K562 (cell line): ENCODE results near the gene DUS3L. TPM values are rescaled to one million over a fixed set of nuclear protein-coding genes. Genes with fewer than 3 reads are reported as not detected.

Source experiments
- BRF2 ChIP-seq: IDR thresholded peaks from 3 replicates; pipeline ENCODE4 v1.6.1; 2011; ENCODE audit warnings: borderline replicate concordance, mild to moderate bottlenecking; ENCODE audit not compliant: insufficient read length, insufficient read depth
- CHD4 ChIP-seq: fragments of 200-600 bp; sonication (generic); IDR thresholded peaks from 3 replicates; pipeline ENCODE4 v1.6.1; 2012; ENCODE audit warnings: low read depth, mild to moderate bottlenecking, mixed read lengths, low read length, inconsistent platforms; ENCODE audit not compliant: insufficient read depth, insufficient replicate concordance, poor library complexity, severe bottlenecking
- CXXC5 ChIP-seq: fragments of 250-450 bp; sonication (Bioruptor Pico); IDR thresholded peaks from 2 replicates; pipeline ENCODE4 v1.8.0; 2022; ENCODE audit warnings: inconsistent platforms, mild to moderate bottlenecking, moderate library complexity
- GABPB1 ChIP-seq: sonication (generic); formaldehyde crosslinking; IDR thresholded peaks from 2 replicates; pipeline ENCODE4 v1.8.0; 2022; ENCODE audit warnings: mild to moderate bottlenecking, missing genetic modification reagents
- MYBL2 ChIP-seq, 2 experiments: fragments of 450-650 bp in 1 of 2; sonication (generic) in 1 of 2; formaldehyde crosslinking in 1 of 2; IDR thresholded peaks; 2 replicates each; pipeline versions ENCODE4 v1.6.1 to v1.8.1; 2017 to 2022; ENCODE audit warnings: borderline replicate concordance in 1 of 2, inconsistent platforms in 1 of 2, low read depth in 1 of 2, mild to moderate bottlenecking in 1 of 2, missing genetic modification reagents in 1 of 2, moderate library complexity in 1 of 2
- POLR2G ChIP-seq: fragments of 200-400 bp; formaldehyde crosslinking; IDR thresholded peaks from 2 replicates; pipeline ENCODE4 v1.6.1; 2017; ENCODE audit warnings: low read depth, mild to moderate bottlenecking, antibody characterized with exemption, low read length, moderate library complexity
- ZNF707 ChIP-seq: fragments of 250-450 bp; sonication (Bioruptor Pico); conservative IDR thresholded peaks from 2 replicates; pipeline ENCODE4 v1.8.0; 2022; ENCODE audit warnings: inconsistent platforms, mild to moderate bottlenecking, moderate library complexity
- ZSCAN29 ChIP-seq: fragments of 450-650 bp; IDR thresholded peaks from 2 replicates; pipeline ENCODE4 v1.6.1; 2017
- polyA plus RNA-seq, 8 experiments: library from polyadenylated mRNA; depleted of rRNA in 4 of 8; stranded (reverse) in 5 of 8; unstranded in 3 of 8; fragments of >200 nt; fragmentation: Nextera tagmentation in 2 of 8; fragmentation: Illumina TruSeq in 1 of 8; extraction: Ambion mirVana in 2 of 8; extraction: Trizol in 1 of 8; gene quantifications; 2 replicates each; pipeline versions ENCODE4 v1.2.1 to v1.2.3, GENCODE V29; 2011 to 2014; ENCODE audit warnings: inconsistent platforms in 1 of 8, missing spikeins in 1 of 8
- total RNA-seq, 7 experiments: library from RNA; depleted of rRNA in 6 of 7; stranded (reverse); fragments of >200 nt in 6 of 7; fragmentation: Illumina TruSeq in 2 of 7; extraction: Trizol in 2 of 7; gene quantifications; 2 replicates each; pipeline versions ENCODE4 v1.2.1 to v1.2.3, GENCODE V29; 2011 to 2021; ENCODE audit warnings: low replicate concordance in 1 of 7
- TF ChIP-seq, protein P1 (sequence below): fragments of 450-650 bp; IDR thresholded peaks from 2 replicates; pipeline ENCODE4 v1.6.1; 2016; ENCODE audit warnings: mild to moderate bottlenecking, moderate library complexity
- TF ChIP-seq, protein P2 (sequence below), 2 experiments: IDR thresholded peaks; 2 replicates each; pipeline ENCODE4 v1.6.1; 2011; ENCODE audit warnings: borderline replicate concordance in 1 of 2, control low read depth in 1 of 2, low read depth in 1 of 2, low read length in 1 of 2, mild to moderate bottlenecking in 1 of 2, mixed read lengths in 1 of 2, moderate library complexity in 1 of 2; ENCODE audit not compliant: insufficient read depth in 1 of 2, insufficient read length in 1 of 2, poor library complexity in 1 of 2, severe bottlenecking in 1 of 2; ENCODE audit errors: extremely low read depth in 1 of 2

Gene DUS3L
- total and polyA plus RNA-seq, 9 of the 15 experiments (the other 6 are each of a cell fraction or from before 2014, with no cell fraction given): 1.7 to 102 (median 77.5) TPM

GRCh38 chr19:5804516-5805461 is 13.8 kb upstream of the DUS3L start, which contains the start of gene NRTN (continued):
- TF ChIP-seq, protein P1, sequence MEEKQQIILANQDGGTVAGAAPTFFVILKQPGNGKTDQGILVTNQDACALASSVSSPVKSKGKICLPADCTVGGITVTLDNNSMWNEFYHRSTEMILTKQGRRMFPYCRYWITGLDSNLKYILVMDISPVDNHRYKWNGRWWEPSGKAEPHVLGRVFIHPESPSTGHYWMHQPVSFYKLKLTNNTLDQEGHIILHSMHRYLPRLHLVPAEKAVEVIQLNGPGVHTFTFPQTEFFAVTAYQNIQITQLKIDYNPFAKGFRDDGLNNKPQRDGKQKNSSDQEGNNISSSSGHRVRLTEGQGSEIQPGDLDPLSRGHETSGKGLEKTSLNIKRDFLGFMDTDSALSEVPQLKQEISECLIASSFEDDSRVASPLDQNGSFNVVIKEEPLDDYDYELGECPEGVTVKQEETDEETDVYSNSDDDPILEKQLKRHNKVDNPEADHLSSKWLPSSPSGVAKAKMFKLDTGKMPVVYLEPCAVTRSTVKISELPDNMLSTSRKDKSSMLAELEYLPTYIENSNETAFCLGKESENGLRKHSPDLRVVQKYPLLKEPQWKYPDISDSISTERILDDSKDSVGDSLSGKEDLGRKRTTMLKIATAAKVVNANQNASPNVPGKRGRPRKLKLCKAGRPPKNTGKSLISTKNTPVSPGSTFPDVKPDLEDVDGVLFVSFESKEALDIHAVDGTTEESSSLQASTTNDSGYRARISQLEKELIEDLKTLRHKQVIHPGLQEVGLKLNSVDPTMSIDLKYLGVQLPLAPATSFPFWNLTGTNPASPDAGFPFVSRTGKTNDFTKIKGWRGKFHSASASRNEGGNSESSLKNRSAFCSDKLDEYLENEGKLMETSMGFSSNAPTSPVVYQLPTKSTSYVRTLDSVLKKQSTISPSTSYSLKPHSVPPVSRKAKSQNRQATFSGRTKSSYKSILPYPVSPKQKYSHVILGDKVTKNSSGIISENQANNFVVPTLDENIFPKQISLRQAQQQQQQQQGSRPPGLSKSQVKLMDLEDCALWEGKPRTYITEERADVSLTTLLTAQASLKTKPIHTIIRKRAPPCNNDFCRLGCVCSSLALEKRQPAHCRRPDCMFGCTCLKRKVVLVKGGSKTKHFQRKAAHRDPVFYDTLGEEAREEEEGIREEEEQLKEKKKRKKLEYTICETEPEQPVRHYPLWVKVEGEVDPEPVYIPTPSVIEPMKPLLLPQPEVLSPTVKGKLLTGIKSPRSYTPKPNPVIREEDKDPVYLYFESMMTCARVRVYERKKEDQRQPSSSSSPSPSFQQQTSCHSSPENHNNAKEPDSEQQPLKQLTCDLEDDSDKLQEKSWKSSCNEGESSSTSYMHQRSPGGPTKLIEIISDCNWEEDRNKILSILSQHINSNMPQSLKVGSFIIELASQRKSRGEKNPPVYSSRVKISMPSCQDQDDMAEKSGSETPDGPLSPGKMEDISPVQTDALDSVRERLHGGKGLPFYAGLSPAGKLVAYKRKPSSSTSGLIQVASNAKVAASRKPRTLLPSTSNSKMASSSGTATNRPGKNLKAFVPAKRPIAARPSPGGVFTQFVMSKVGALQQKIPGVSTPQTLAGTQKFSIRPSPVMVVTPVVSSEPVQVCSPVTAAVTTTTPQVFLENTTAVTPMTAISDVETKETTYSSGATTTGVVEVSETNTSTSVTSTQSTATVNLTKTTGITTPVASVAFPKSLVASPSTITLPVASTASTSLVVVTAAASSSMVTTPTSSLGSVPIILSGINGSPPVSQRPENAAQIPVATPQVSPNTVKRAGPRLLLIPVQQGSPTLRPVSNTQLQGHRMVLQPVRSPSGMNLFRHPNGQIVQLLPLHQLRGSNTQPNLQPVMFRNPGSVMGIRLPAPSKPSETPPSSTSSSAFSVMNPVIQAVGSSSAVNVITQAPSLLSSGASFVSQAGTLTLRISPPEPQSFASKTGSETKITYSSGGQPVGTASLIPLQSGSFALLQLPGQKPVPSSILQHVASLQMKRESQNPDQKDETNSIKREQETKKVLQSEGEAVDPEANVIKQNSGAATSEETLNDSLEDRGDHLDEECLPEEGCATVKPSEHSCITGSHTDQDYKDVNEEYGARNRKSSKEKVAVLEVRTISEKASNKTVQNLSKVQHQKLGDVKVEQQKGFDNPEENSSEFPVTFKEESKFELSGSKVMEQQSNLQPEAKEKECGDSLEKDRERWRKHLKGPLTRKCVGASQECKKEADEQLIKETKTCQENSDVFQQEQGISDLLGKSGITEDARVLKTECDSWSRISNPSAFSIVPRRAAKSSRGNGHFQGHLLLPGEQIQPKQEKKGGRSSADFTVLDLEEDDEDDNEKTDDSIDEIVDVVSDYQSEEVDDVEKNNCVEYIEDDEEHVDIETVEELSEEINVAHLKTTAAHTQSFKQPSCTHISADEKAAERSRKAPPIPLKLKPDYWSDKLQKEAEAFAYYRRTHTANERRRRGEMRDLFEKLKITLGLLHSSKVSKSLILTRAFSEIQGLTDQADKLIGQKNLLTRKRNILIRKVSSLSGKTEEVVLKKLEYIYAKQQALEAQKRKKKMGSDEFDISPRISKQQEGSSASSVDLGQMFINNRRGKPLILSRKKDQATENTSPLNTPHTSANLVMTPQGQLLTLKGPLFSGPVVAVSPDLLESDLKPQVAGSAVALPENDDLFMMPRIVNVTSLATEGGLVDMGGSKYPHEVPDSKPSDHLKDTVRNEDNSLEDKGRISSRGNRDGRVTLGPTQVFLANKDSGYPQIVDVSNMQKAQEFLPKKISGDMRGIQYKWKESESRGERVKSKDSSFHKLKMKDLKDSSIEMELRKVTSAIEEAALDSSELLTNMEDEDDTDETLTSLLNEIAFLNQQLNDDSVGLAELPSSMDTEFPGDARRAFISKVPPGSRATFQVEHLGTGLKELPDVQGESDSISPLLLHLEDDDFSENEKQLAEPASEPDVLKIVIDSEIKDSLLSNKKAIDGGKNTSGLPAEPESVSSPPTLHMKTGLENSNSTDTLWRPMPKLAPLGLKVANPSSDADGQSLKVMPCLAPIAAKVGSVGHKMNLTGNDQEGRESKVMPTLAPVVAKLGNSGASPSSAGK: no peak
- TF ChIP-seq, protein P2, sequence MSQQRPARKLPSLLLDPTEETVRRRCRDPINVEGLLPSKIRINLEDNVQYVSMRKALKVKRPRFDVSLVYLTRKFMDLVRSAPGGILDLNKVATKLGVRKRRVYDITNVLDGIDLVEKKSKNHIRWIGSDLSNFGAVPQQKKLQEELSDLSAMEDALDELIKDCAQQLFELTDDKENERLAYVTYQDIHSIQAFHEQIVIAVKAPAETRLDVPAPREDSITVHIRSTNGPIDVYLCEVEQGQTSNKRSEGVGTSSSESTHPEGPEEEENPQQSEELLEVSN (IDR thresholded peaks at IDR 0.05; ENCODE audit: borderline replicate concordance in 1 of 2, extremely low read depth in 1 of 2, insufficient read depth in 1 of 2, insufficient read length in 1 of 2, low read depth in 1 of 2, low read length in 1 of 2, poor library complexity in 1 of 2, severe bottlenecking in 1 of 2): peak in 1 of 2 experiments; percentile 83
- TF ChIP-seq ZSCAN29 (no peak), BRF2 (no peak), GABPB1 (CRISPR knock-in tag) (peak; percentile 3), MYBL2 (IDR thresholded peaks at IDR 0.05; ENCODE audit: low read depth) (no peak), MYBL2 (CRISPR knock-in tag; IDR thresholded peaks at IDR 0.05; ENCODE audit: borderline replicate concordance) (no peak), ZNF707 (CRISPR knock-in tag) (no peak), CXXC5 (CRISPR knock-in tag) (0 out of 2 replicates have a peak, but pooled peaks have one; percentile 2), CHD4 (peak; percentile 23), POLR2G (0 out of 2 replicates have a peak, but pooled peaks have one; percentile 37)
